Erythroblast (primary cell): ENCODE data around the gene PLA2G10.
"Not testable (repeated sequence)": the region's sequence is repeated elsewhere in the genome, so short reads cannot be mapped to it uniquely, and the experiment has no call there.

Experiments
- GATA1 ChIP-seq: IDR thresholded peaks from 2 replicates; pipeline ENCODE4 v1.6.1; 2011; ENCODE audit warnings: low read depth, mild to moderate bottlenecking, control low read depth, low read length, moderate library complexity
- POLR2A ChIP-seq: IDR thresholded peaks from 2 replicates; pipeline ENCODE4 v1.6.1; 2011; ENCODE audit warnings: mild to moderate bottlenecking, low read length

GRCh38 chr16:14733233-14733632 is 39.1 kb upstream of the PLA2G10 start:
- TF ChIP-seq POLR2A, GATA1: not testable (repeated sequence)
